ENCODE data around the gene MYOCD. TPM values are rescaled to one million over a fixed set of nuclear protein-coding genes. Genes with fewer than 3 reads are reported as not detected.

MYOCD gene
- total RNA-seq, 4 donors from 2014 or later = 0.80 to 9.3 (median 1.6) TPM

DNA sequence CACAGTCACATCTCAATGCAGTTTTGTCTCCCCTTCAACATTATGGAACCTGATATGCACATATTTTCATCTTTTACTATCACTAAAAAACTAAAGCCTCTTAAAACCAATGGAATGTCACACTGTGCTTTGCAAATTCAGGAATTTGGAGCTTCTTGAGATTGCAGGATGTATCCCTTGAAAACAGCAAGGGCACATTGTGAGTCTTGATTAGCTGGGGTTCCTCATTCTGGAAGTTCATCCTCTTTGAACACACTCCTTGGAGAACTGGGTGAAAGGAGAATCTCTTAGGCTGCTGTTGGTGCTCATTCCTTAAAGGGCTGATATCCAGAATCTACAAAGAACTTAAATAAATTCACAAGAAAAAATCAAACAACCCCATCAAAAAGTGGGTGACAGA, 21.1 kb upstream of the MYOCD start:
- TF ChIP-seq, protein P1, sequence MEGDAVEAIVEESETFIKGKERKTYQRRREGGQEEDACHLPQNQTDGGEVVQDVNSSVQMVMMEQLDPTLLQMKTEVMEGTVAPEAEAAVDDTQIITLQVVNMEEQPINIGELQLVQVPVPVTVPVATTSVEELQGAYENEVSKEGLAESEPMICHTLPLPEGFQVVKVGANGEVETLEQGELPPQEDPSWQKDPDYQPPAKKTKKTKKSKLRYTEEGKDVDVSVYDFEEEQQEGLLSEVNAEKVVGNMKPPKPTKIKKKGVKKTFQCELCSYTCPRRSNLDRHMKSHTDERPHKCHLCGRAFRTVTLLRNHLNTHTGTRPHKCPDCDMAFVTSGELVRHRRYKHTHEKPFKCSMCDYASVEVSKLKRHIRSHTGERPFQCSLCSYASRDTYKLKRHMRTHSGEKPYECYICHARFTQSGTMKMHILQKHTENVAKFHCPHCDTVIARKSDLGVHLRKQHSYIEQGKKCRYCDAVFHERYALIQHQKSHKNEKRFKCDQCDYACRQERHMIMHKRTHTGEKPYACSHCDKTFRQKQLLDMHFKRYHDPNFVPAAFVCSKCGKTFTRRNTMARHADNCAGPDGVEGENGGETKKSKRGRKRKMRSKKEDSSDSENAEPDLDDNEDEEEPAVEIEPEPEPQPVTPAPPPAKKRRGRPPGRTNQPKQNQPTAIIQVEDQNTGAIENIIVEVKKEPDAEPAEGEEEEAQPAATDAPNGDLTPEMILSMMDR (IDR thresholded peaks at IDR 0.05) = no peak
- TF ChIP-seq POLR2A (IDR thresholded peaks at IDR 0.05) = no peak
- DNase-seq (ENCODE audit: low spot score in 2 of 2) = no peak
- no peak overlapping the region for H3K4me3 ChIP-seq (ENCODE audit: low read depth, poor library complexity, severe bottlenecking)
- intact Hi-C loops (cut with DNase I; ENCODE audit: low total_unique reads) = no loop called here

DNA sequence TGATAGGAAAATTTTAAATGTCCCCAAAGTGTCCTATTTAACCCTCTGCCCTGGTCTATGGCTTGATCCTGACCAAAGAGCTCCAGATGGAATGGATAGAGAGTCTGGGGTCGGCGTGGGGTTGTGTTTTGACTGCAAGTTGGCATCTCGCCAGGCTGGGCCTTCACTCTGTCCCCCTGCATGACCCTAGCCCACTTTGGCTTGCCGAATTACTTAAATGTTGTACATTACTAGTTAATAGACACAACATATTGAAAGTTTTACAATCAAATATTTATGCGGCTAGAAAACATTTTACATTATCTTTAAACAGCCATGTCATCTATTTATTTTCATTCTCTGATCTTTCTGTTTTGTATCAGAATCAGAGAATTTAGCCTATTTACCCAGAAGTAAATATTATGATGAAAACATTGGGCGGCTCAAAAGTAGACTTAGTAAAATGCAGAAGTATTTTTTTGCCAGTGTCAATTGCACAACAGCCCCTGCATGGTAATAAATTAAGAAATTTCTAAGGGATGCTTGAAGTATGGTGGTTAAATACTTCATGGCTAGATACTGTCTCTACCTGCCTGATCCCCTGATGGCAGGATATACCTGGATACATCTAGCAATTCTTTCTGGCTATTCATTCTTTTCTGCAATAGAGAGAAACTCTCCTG, 18.8 kb upstream of the MYOCD start:
- intact Hi-C loops (cut with DNase I; ENCODE audit: low total_unique reads) = no loop called here
- no peak for DNase-seq (ENCODE audit: low spot score in 2 of 2)
- no peak overlapping the region for H3K4me3 ChIP-seq (ENCODE audit: low read depth, poor library complexity, severe bottlenecking)
- TF ChIP-seq POLR2A (IDR thresholded peaks at IDR 0.05) = no peak
- TF ChIP-seq, protein P1 (IDR thresholded peaks at IDR 0.05) = no peak
- WGBS, 2 donors = 65 to 73% methylated on average over 6 of the region's 6 CpGs

DNA sequence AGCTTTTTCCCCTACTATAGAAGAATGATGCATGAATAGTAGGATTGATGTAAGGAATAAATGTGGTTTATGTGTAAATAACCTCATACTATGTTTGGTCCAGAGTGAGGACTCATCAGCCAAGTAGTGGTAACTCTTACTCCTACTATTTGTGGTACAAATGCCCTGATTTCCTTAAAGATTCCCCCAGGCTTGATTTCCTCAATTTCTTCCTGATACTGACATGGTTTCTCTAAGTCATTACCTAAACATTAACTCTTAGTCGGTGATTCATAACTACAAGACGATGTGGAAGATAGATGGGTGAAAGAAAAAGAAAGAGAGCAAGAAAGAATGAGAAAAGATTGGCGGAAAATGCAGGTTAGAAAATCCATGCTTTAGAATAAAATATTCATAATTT, 17.2 kb upstream of the MYOCD start:
- intact Hi-C loops (cut with DNase I; ENCODE audit: low total_unique reads) = no loop called here
- no peak for DNase-seq (ENCODE audit: low spot score in 2 of 2)
- TF ChIP-seq, protein P1 (IDR thresholded peaks at IDR 0.05) = no peak
- no peak for TF ChIP-seq POLR2A (IDR thresholded peaks at IDR 0.05)
- no peak overlapping the region for H3K4me3 ChIP-seq (ENCODE audit: low read depth, poor library complexity, severe bottlenecking)
- WGBS, 2 donors = 87 to 89% methylated on average over 3 of the region's 3 CpGs

DNA sequence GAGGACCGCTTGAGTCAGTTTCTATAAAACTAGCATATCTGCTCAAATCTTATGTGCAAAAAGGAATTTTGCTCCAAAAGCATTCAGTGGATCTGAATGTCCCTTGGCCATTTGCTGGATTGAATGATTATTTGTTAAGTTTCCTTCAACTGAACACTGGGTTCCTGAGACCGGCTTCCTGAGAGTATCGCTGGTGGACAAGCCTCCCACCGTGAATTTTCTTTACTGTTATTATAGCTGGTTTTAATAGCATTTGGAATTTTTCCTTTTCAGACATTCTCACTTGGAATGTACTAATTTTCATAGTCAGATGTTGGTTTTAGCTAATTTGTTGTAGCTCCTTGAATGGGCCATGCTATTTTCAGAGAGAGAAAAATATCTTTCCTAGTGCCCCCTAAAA, 9.8 kb upstream of the MYOCD start:
- no peak for DNase-seq (ENCODE audit: low spot score in 2 of 2)
- TF ChIP-seq, protein P1 (IDR thresholded peaks at IDR 0.05) = no peak
- TF ChIP-seq POLR2A (IDR thresholded peaks at IDR 0.05) = no peak
- WGBS, 2 donors = 81 to 82% methylated on average over 4 of the region's 4 CpGs
- H3K4me3 ChIP-seq (ENCODE audit: low read depth, poor library complexity, severe bottlenecking) = no peak overlapping the region
- intact Hi-C loops (cut with DNase I; ENCODE audit: low total_unique reads) = no loop called here

DNA sequence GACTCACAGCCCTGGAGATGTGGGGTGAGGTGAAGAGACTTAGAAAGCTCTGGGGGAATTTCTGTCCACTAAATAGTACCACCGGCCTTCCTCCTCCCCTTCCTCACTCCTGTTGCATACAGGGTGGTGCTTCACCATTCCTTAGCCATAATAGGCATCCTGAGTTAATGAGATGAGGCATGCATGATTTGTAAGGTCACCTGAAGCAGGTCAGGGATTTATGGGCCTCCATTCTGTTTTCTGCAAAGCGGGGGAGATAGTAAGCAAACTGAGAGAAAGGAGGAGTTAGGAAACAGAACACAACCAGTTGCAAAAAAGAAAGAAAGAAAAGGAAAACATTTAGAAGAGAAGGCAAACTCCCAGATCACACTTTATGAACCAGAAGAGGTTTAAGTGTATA, 9.3 kb upstream of the MYOCD start:
- TF ChIP-seq, protein P1 (IDR thresholded peaks at IDR 0.05) = no peak
- no peak for TF ChIP-seq POLR2A (IDR thresholded peaks at IDR 0.05)
- intact Hi-C loops (cut with DNase I; ENCODE audit: low total_unique reads) = no loop called here
- no peak overlapping the region for H3K4me3 ChIP-seq (ENCODE audit: low read depth, poor library complexity, severe bottlenecking)
- DNase-seq (ENCODE audit: low spot score in 2 of 2) = no peak
- 43 to 74% methylated on average over 2 of the region's 2 CpGs for WGBS, 2 donors

DNA sequence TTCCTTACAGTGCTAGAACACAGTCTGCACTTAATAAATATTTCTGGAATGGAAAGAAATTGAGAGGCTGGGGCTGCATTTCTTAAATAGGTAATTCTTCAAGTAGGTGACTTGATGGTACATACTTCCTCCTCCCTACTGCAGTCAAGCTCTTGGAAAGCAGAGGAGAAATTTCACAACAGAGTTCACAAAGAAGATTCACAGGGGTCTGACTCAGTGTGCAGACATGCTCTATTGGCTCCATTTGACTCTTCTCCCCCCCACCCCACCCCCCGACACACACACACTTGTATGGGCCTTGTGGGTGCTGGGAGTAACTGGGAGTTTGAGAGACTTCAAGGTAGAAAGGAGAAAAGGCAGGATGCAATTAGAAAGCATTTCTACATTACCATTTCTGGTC, 6.2 kb upstream of the MYOCD start:
- DNase-seq (ENCODE audit: low spot score in 2 of 2) = no peak
- TF ChIP-seq, protein P1 (IDR thresholded peaks at IDR 0.05) = no peak
- TF ChIP-seq POLR2A (IDR thresholded peaks at IDR 0.05) = no peak
- intact Hi-C loops (cut with DNase I; ENCODE audit: low total_unique reads) = no loop called here
- H3K4me3 ChIP-seq (ENCODE audit: low read depth, poor library complexity, severe bottlenecking) = no peak overlapping the region
- 95 to 100% methylated on average over 1 of the region's 1 CpG for WGBS, 2 donors
